ACHN (cell line): ENCODE data around the gene NAV3.
"Not testable (repeated sequence)": the region's sequence is repeated elsewhere in the genome, so short reads cannot be mapped to it uniquely, and the experiment has no call there.

Experiments used
- DNase-seq: peaks from one replicate; pipeline ENCODE4 v3.0.0-alpha.2; 2015
- in situ Hi-C: cut with HindIII; loops from 2 replicates; pipeline ENCODE4 v1.10.0; 2017; ENCODE audit warnings: low sequenced_read_pairs, low pct_ligation_motif_present, low pct_unique_long_range_greater_than_20kb

The NAV3 gene

DNA sequence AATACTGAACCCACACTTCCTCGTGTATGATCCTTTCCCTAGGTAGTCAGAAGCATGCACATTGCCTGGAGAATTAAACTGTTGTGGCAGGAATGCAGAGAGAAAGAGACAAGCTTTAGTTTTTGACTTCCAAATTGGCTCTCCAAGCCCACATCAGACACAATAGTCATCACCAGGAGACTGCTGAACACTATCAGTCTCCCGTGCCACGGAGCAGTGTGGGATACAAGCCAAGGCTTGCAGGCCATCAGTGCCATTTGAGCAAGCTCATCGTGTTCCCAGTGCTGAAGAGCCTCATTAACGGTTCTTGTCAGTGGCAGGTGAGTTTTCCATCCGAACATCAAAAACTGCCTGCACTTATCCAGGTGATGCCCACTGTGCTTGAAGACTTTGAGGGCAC is 410.8 kb downstream of the NAV3 start:
- no peak for DNase-seq
- in situ Hi-C loops = no loop called here

DNA sequence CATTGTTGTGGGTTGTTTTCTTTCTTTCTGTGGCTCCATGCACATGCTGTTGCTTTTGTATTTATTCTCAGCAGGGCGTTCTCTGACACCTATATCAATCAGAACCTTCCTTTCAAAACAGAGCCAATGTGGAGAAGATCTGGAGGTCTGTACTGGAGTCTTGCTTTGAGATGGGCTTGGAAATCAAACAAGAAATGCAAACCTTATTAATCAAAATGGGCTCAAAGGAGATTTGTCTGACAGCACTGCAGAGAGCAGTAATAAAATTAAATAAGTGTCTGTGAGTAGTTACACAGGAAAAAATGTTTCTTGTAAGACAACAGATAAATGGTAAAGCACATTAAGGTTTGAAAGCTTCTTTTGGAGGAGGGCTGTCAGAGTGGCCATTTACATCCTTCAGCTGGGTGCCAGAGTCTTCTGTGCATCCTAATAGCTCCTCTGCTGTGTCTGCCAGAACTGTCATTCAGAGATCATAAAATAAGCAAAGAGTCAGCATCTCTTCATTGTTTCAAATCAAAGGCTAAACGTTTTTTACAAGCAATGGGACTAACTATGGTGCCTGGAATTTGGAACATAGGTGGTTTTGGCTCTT is 414.3 kb downstream of the NAV3 start:
- in situ Hi-C loops = no loop called here
- no peak for DNase-seq

DNA sequence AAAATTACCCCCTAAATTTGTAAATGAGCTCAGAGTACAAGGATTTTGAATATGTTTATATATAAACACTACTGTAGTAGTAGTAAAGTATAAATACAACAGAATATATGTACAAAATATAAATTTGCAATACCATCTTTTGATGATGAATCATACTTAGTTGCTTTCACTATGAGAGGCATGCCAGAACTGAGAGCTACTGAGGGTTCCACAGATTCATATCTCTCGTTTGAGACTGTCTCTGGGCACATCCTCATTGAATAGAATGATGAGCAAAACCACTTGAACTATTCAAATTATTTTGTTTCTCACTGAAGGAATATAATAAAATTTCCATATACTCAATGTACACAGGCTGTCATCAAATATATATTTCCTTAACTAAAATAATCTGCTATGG is 417.6 kb downstream of the NAV3 start:
- in situ Hi-C loops = no loop called here
- DNase-seq = no peak

DNA sequence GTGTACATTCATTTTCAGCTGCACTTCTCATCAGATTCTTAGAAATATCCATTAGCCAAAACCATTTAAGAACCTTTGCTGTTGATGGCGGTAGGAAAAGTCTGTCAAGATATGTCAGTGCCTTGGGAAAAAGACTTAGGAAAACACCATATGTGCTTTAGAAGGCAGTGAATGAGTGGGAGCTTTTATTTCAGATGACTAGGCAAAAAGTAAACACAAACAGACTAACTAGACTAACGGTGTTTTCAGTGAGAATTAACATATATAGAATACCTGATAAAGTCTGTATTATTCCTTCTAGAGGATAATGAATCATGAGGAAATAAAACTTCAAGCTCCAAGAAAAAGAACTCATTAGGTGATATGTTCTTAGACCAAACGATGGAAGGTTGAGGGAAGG is 418.9 kb downstream of the NAV3 start:
- in situ Hi-C loops = no loop called here
- DNase-seq = no peak

DNA sequence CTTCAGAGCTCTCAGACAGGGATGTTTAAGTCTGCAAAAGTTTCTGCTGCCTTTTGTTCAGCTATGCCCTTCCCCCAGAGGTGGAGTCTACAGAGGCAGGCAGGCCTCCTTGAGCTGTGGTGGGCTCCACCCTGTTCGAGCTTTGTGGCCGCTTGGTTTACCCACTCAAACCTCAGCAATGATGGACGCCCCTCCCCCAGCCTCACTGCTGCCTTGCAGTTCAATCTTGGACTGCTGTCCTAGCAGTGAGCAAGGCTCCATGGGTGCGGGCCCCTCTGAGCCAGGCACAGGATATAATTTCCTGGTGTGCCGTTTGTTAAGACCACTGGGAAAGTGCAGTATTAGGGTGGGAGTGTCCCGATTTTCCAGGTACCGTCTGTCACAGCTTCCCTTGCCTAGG is 427.0 kb downstream of the NAV3 start:
- in situ Hi-C loops, DNase-seq: not testable (repeated sequence)

DNA sequence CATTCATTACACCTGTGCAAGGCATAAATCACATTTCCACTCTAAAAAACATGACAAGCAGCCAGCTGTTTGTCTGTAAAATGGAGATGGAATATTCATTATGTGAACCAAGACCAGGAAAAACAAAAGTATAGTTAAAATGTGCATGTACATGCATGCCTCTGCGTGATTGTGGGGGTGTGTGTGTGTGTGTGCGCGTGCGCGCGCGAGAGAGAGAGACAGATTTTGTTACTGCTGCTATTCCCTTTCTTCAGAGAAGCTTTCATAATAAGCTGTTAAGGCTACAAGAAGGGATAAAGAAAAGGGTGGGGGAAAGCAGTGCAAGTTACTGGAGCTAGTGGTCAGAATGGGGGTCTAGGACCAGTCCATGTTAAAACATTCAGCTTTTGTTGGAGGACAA is 430.3 kb downstream of the NAV3 start:
- in situ Hi-C loops = no loop called here
- DNase-seq = no peak

DNA sequence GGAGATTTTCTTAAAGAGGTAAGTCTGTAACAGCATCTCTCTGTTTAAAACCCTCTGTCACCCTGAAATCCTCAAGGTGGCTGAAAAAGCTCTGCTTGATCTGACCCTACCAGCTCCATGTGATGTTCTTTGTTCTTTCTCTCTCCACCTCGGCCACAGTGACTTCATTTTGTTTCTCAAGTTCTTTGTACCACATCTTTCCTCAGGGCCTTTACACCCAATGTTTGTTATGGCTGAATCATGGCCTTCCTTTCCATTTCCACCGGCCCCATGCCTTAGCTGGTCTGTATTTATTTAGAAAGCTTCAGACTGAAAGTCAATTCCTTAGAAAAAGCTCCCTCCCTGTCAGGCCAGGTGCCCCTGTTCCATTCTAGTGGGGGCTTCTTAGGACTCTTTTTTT is 431.2 kb downstream of the NAV3 start:
- no peak for DNase-seq
- in situ Hi-C loops = no loop called here
